Lower lobe of right lung (tissue), 2 donors: ENCODE results near the gene CALHM3. TPM values are rescaled to one million over a fixed set of nuclear protein-coding genes. Genes with fewer than 3 reads are reported as not detected.

Source experiments
- ATAC-seq, 2 donors: fragments of 200-7000 bp; cut with Tn5 transposase; one replicate each; pipeline ENCODE4 v1.9.1; 2020 to 2022; ENCODE audit warnings: mild to moderate bottlenecking in 2 of 2, moderate library complexity in 2 of 2
- DNase-seq: peaks from one replicate; pipeline ENCODE4 v3.0.0-alpha.2; 2020
- H3K27ac ChIP-seq: fragments of 200-600 bp; one replicate; pipeline ENCODE4 v1.8.0; 2022
- H3K27me3 ChIP-seq: fragments of 200-600 bp; one replicate; pipeline ENCODE4 v1.8.0; 2022; ENCODE audit warnings: low read depth
- H3K36me3 ChIP-seq: fragments of 200-600 bp; one replicate; pipeline ENCODE4 v1.8.0; 2022; ENCODE audit warnings: mild to moderate bottlenecking
- H3K4me1 ChIP-seq: fragments of 200-600 bp; one replicate; pipeline ENCODE4 v1.8.0; 2022
- H3K4me3 ChIP-seq: fragments of 200-600 bp; one replicate; pipeline ENCODE4 v1.8.0; 2022; ENCODE audit warnings: mild to moderate bottlenecking
- H3K9me3 ChIP-seq: fragments of 200-600 bp; one replicate; pipeline ENCODE4 v1.8.0; 2022
- intact Hi-C: fragments of 100-400 bp; cut with DNase I; formaldehyde crosslinking; loops from one replicate; pipeline ENCODE4 v1.11.0; 2022
- total RNA-seq: library from RNA; stranded (reverse); fragmentation: NEBNext Ultra II Directional; extraction: Animal tissue kit (Norgen Biotek cat#: 25700); gene quantifications from one replicate; pipeline ENCODE4 v1.2.1, GENCODE V29; 2021
- TF ChIP-seq, protein P1 (sequence below): fragments of 200-600 bp; IDR thresholded peaks from one replicate; pipeline ENCODE4 v1.8.0; 2022; ENCODE audit warnings: antibody characterized with exemption, mild to moderate bottlenecking
- donor health status: DM: no; HTN: yes; CAD: no; lungs with severe emphysema.

Gene CALHM3
- total RNA-seq, 1 donor from 2014 or later: not detected

DNA sequence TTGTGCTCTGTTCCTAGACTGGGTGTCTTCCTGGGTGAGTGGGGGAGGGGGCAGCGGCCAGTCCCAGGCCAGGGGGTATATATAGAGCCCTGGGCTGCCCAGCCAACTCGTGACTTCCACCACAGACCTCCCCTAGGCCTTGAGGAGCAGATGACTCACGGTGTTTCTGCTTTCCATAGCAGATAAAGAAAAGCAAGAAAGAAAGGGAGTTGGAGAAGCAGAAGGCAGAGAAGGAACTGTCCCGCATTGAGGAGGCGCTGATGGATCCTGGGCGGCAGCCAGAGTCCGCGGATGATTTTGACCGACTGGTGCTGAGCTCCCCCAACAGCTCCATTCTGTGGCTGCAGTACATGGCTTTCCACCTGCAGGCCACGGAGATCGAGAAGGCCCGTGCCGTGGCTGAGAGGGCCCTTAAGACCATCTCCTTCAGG lies 37.0 kb downstream of the CALHM3 start:
- Histone ChIP-seq H3K27ac (no peak overlapping the region), H3K27me3 (no peaks in the 10 kb centered on the region), H3K9me3 (no peaks in the 10 kb centered on the region), H3K36me3 (peaks cover 100% of the 10 kb centered on the region), H3K4me1 (peaks cover 34% of the 10 kb centered on the region), H3K4me3 (no peak overlapping the region)
- ATAC-seq (peak in 1 of 2 donors; percentile 45), DNase-seq (no peak)
- intact Hi-C loops: no loop called here
- TF ChIP-seq, protein P1, sequence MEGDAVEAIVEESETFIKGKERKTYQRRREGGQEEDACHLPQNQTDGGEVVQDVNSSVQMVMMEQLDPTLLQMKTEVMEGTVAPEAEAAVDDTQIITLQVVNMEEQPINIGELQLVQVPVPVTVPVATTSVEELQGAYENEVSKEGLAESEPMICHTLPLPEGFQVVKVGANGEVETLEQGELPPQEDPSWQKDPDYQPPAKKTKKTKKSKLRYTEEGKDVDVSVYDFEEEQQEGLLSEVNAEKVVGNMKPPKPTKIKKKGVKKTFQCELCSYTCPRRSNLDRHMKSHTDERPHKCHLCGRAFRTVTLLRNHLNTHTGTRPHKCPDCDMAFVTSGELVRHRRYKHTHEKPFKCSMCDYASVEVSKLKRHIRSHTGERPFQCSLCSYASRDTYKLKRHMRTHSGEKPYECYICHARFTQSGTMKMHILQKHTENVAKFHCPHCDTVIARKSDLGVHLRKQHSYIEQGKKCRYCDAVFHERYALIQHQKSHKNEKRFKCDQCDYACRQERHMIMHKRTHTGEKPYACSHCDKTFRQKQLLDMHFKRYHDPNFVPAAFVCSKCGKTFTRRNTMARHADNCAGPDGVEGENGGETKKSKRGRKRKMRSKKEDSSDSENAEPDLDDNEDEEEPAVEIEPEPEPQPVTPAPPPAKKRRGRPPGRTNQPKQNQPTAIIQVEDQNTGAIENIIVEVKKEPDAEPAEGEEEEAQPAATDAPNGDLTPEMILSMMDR: no peak

DNA sequence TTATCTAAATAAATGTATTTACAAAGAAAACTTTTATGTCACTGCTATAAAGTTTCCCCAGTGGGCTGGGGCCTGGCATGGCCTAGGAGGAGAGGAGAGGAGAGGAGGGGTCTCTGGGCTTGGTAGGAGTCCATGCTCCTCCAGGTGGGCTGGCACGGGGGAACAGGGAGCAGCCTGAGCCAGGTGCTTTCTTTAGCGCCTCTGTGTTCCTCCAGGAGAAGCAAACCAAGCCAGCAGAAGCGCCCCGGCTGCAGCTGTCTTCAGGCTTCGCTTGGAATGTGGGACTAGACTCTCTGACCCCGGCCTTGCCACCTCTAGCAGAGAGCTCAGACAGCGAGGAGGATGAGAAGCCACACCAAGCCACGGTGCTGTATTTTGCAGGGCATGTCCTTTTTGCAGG lies 37.4 kb downstream of the CALHM3 start:
- intact Hi-C loops: no loop called here
- TF ChIP-seq, protein P1: no peak
- ATAC-seq (no peak), DNase-seq (no peak)
- H3K27ac ChIP-seq: no peak overlapping the region
- peaks cover 30% of the 10 kb centered on the region for H3K4me1 ChIP-seq
- H3K9me3 ChIP-seq: no peaks in the 10 kb centered on the region
- no peaks in the 10 kb centered on the region for H3K27me3 ChIP-seq
- peaks cover 100% of the 10 kb centered on the region for H3K36me3 ChIP-seq
- no peak overlapping the region for H3K4me3 ChIP-seq

DNA sequence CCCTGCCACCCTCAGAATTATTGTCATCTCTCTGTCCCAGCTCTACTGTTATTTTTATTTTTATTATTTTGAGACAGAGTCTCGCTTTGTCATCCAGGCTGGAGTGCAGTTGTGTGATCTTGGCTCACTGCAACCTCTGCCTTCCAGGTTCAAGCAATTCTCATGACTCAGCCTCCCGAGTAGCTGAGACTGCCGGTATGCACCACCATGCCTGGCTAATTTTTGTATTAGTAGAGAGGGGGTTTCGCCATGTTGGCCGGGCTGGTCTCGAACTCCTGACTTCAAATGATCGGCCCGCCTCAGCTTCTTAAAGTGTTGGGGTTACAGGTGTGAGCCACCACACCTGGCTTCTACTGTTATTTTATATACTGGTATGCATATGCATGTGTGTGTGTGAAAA lies 37.8 kb downstream of the CALHM3 start:
- intact Hi-C loops: no loop called here
- peaks cover 26% of the 10 kb centered on the region for H3K4me1 ChIP-seq
- no peaks in the 10 kb centered on the region for H3K9me3 ChIP-seq
- TF ChIP-seq, protein P1: no peak
- peaks cover 100% of the 10 kb centered on the region for H3K36me3 ChIP-seq
- H3K27me3 ChIP-seq: no peaks in the 10 kb centered on the region
- H3K4me3 ChIP-seq: no peak overlapping the region
- no peak overlapping the region for H3K27ac ChIP-seq
- DNase-seq (no peak), ATAC-seq (no peak)

DNA sequence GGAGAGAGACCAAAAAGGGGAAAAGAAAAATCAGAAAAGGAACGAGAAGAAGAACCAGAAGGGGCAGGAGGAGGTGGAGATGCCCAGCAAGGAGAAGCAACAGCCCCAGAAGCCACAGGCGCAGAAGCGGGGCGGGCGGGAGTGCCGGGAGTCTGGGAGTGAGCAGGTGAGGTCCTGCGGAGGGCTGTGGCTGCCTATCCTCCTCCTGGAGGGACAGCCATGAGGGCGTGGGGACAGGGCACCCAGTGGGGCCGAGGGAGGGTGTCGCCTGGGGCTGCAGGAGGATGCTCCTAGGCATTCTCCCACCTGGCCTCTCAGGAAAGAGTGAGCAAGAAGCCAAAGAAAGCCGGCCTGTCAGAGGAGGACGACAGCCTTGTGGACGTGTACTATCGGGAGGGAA lies 38.6 kb downstream of the CALHM3 start:
- intact Hi-C loops: no loop called here
- peaks cover 100% of the 10 kb centered on the region for H3K36me3 ChIP-seq
- DNase-seq (no peak), ATAC-seq (no peak)
- H3K27ac ChIP-seq: no peak overlapping the region
- no peaks in the 10 kb centered on the region for H3K27me3 ChIP-seq
- H3K4me1 ChIP-seq: peaks cover 18% of the 10 kb centered on the region
- TF ChIP-seq, protein P1: no peak
- no peak overlapping the region for H3K4me3 ChIP-seq
- no peaks in the 10 kb centered on the region for H3K9me3 ChIP-seq

DNA sequence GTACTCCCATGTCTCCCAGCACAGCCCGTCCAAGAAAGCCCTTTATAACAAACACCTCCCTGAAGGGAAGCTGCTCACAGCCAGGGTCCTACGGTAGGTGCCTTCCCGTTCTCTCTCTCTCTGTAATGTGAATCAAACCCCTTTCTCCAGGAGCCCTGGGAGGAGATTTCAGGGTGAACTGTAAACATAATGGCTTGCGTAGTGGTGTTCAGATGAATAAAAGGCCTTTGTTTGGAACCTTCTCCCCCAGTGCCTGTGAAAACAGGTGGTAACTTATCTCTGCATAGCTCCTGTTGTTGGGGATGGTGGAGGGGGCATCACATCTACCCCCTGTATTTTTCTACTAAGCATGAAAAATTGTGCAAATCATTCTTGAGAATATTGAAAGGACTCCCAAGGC lies 39.3 kb downstream of the CALHM3 start:
- H3K9me3 ChIP-seq: no peaks in the 10 kb centered on the region
- TF ChIP-seq, protein P1: no peak
- ATAC-seq (no peak), DNase-seq (no peak)
- no peak overlapping the region for H3K27ac ChIP-seq
- peaks cover 11% of the 10 kb centered on the region for H3K4me1 ChIP-seq
- no peaks in the 10 kb centered on the region for H3K27me3 ChIP-seq
- no peak overlapping the region for H3K4me3 ChIP-seq
- intact Hi-C loops: no loop called here
- H3K36me3 ChIP-seq: peaks cover 100% of the 10 kb centered on the region

DNA sequence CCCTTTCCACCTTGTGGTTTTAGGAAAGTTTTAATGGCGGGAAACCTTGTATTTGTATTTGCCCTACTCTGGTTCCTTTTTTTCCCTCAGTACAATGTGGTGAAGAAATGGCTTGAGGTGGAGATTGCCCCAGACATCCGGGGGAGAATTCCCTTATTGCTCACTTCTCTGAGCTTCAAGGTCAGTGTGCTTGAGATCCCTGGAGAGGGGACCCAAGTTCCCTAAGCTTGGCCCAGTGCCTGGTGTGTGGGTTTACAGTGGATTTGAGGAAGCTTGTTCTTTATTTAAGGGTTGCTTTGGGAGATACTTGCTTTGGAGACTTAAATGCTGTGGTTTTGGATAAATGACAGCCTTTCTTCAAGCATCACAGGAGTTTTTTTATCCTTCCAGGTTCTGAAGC lies 45.2 kb downstream of the CALHM3 start:
- H3K4me3 ChIP-seq: no peak overlapping the region
- ATAC-seq: peak; percentile 67 to 75
- H3K4me1 ChIP-seq: peaks cover 20% of the 10 kb centered on the region
- H3K9me3 ChIP-seq: no peaks in the 10 kb centered on the region
- TF ChIP-seq, protein P1: no peak
- H3K27ac ChIP-seq: no peak overlapping the region
- no peaks in the 10 kb centered on the region for H3K27me3 ChIP-seq
- H3K36me3 ChIP-seq: peaks cover 89% of the 10 kb centered on the region
- intact Hi-C loops: no loop called here
- DNase-seq: peak; percentile 83
